Type B pancreatic cell (in vitro differentiated cells): Measurements from ENCODE around the gene XIAP. TPM values are rescaled to one million over a fixed set of nuclear protein-coding genes. Genes with fewer than 3 reads are reported as not detected.
A peak's percentile ranks its signal among the peaks of the same experiment; 100 is the strongest.

Experiments
- DNase-seq: peaks from one replicate; pipeline ENCODE4 v3.0.0; 2021; ENCODE audit warnings: mixed read lengths; ENCODE audit not compliant: unreplicated experiment; ENCODE audit errors: extremely low spot score
- H3K27ac Mint-ChIP-seq: 2 replicates; pipeline ENCODE4 v1.8.0; 2021; ENCODE audit warnings: mild to moderate bottlenecking, mixed read lengths
- H3K27me3 Mint-ChIP-seq: 2 replicates; pipeline ENCODE4 v1.8.0; 2021; ENCODE audit warnings: mixed read lengths
- H3K36me3 Mint-ChIP-seq: 2 replicates; pipeline ENCODE4 v1.8.0; 2021; ENCODE audit warnings: mixed read lengths
- H3K4me1 Mint-ChIP-seq: one replicate; pipeline ENCODE4 v1.8.0; 2021; ENCODE audit warnings: mixed read lengths; ENCODE audit not compliant: unreplicated experiment
- H3K4me3 Mint-ChIP-seq: 2 replicates; pipeline ENCODE4 v1.8.0; 2021; ENCODE audit warnings: mild to moderate bottlenecking, mixed read lengths
- H3K9me3 Mint-ChIP-seq: 2 replicates; pipeline ENCODE4 v1.8.0; 2021; ENCODE audit warnings: mixed read lengths
- CTCF ChIP-seq: fragments of 200-600 bp; sonication (generic); conservative IDR thresholded peaks from 2 replicates; pipeline ENCODE4 v1.5.0; 2021; ENCODE audit warnings: antibody characterized with exemption, mild to moderate bottlenecking
- total RNA-seq: library from RNA; stranded (reverse); gene quantifications from 2 replicates; pipeline ENCODE4 v1.2.1, GENCODE V29; 2021; ENCODE audit warnings: low replicate concordance

Gene XIAP
- total RNA-seq, 1 donor from 2014 or later, result 37.3 TPM

GRCh38 chrX:123859409-123859845 is 426 bp upstream of the XIAP start:
- Mint-ChIP-seq H3K27ac (peak overlapping the region; percentile 92), H3K36me3 (no peaks in the 10 kb centered on the region), H3K4me3 (peak overlapping the region; percentile 92), H3K27me3 (no peaks in the 10 kb centered on the region), H3K4me1 (peaks cover 5% of the 10 kb centered on the region), H3K9me3 (peaks cover 6% of the 10 kb centered on the region)
- no peak for DNase-seq
- TF ChIP-seq CTCF, result no peak

GRCh38 chrX:123860983-123861382 is 1.1 kb downstream of the XIAP start:
- Mint-ChIP-seq H3K4me3 (peak overlapping the region; percentile 92), H3K4me1 (peaks cover 5% of the 10 kb centered on the region), H3K36me3 (no peaks in the 10 kb centered on the region), H3K27me3 (no peaks in the 10 kb centered on the region), H3K27ac (peak overlapping the region; percentile 92), H3K9me3 (no peaks in the 10 kb centered on the region)
- DNase-seq, result no peak
- no peak for TF ChIP-seq CTCF

- Mint-ChIP-seq H3K4me1 (no peaks in the 10 kb centered on the region), H3K9me3 (no peaks in the 10 kb centered on the region), H3K36me3 (peaks cover 7% of the 10 kb centered on the region), H3K4me3 (no peak overlapping the region), H3K27ac (no peak overlapping the region), H3K27me3 (no peaks in the 10 kb centered on the region)
- DNase-seq, result no peak
- no peak for TF ChIP-seq CTCF
These were observed 9.6 kb downstream of the XIAP start for GRCh38 chrX:123869488-123869887.

- TF ChIP-seq CTCF, result no peak
- peaks cover 7% of the 10 kb centered on the region for H3K36me3 Mint-ChIP-seq
- no peaks in the 10 kb centered on the region for H3K9me3 Mint-ChIP-seq
- no peaks in the 10 kb centered on the region for H3K27me3 Mint-ChIP-seq
- no peaks in the 10 kb centered on the region for H3K4me1 Mint-ChIP-seq
- DNase-seq, result no peak
- no peak overlapping the region for H3K4me3 Mint-ChIP-seq
- H3K27ac Mint-ChIP-seq, result no peak overlapping the region
These were observed 11.5 kb downstream of the XIAP start for GRCh38 chrX:123871309-123871708.

GRCh38 chrX:123873956-123874355 is 14.1 kb downstream of the XIAP start:
- Mint-ChIP-seq H3K36me3 (peaks cover 7% of the 10 kb centered on the region), H3K9me3 (no peaks in the 10 kb centered on the region), H3K4me3 (no peak overlapping the region), H3K27me3 (no peaks in the 10 kb centered on the region), H3K4me1 (no peaks in the 10 kb centered on the region), H3K27ac (no peak overlapping the region)
- no peak for TF ChIP-seq CTCF
- no peak for DNase-seq

GRCh38 chrX:123876177-123876576 is 16.3 kb downstream of the XIAP start:
- Mint-ChIP-seq H3K27ac (no peak overlapping the region), H3K27me3 (no peaks in the 10 kb centered on the region), H3K9me3 (peaks cover 4% of the 10 kb centered on the region), H3K4me1 (no peaks in the 10 kb centered on the region), H3K4me3 (no peak overlapping the region), H3K36me3 (peaks cover 6% of the 10 kb centered on the region)
- no peak for TF ChIP-seq CTCF
- DNase-seq, result no peak
